GM21723 (cell line): ENCODE measurements around the gene NR1H2.

Source experiments
- ATAC-seq: cut with Tn5 transposase; IDR thresholded peaks from one replicate; pipeline ENCODE4 v1.9.1; 2021; ENCODE audit warnings: mild to moderate bottlenecking, moderate library complexity; ENCODE audit not compliant: unreplicated experiment

The NR1H2 gene

GRCh38 chr19:50420127-50420526, 43.9 kb downstream of the NR1H2 start:
- ATAC-seq = no peak

DNA sequence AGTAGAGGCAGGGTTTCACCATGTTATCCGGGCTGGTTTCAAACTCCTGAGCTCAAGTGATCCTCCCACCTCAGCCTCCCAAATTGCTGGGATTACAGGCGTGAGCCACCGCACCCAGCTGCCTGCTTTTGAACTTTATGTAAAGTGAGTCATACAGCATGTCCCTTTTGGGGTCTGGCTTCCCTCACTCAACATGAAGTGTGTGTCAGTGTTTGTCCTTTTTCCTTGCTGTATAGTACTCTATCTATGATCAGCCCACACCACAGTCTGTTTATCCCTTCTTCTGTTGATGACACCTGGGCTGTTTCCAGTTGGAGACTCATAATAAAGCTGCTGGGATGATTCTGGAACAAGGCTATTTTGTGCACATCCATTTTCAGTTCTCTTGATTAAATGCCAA, 44.6 kb downstream of the NR1H2 start:
- no peak for ATAC-seq

DNA sequence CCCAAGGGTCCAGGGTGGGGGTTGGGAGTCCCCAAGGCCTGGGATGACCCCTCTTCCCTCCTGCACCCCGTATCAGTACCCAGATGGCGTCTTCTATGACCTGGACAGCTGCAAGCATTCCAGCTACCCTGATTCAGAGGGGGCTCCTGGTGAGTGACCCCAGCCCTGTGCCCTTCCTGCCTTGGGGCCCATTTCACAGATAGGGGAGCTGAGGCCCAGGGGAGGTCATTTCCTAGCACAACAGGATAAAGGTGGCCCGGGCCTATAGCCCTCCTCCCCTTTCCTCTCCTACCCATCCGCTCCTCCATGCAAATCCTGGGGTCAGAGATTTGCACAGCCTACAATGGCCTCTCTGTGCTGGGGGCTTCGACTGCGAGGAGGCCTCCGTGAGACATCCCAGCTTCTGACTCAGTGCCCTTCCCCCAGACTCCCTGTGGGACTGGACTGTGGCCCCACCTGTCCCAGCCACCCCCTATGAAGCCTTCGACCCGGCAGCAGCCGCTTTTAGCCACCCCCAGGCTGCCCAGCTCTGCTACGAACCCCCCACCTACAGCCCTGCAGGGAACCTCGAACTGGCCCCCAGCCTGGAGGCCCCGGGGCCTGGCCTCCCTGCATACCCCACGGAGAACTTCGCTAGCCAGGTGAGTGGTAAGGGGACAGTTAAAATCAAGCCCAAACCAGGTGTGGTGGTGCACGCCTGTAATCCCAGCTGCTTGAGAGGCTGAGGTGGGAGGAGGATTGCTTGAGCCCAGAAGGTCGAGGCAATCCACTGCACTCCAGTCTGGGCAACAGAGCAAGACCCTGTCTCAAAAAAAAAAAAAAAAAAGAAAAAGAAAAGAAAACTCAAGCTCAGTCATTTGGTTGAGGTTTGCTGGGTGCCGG, 46.4 kb downstream of the NR1H2 start:
- ATAC-seq = no peak

GRCh38 chr19:50423279-50424113, 47.2 kb downstream of the NR1H2 start:
- no peak for ATAC-seq

DNA sequence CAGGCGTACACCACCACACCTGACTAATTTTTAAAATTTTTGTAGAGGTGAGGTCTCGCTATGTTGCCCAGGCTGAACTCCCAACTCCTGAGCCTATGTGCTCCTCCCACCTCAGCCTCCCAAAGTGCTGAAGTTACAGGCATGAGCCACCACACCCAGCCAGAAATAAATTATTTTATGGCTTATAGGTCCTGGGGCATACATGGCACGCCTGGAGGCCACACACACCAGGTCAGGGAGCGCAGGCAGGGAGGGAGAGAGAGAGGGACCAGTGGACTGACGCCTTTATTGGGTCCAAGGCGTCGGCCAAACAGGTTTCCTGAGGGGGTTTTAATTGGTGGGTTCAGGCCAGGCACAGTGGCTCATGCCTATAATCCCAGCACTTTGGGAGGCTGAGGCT, 49.3 kb downstream of the NR1H2 start:
- no peak for ATAC-seq

DNA sequence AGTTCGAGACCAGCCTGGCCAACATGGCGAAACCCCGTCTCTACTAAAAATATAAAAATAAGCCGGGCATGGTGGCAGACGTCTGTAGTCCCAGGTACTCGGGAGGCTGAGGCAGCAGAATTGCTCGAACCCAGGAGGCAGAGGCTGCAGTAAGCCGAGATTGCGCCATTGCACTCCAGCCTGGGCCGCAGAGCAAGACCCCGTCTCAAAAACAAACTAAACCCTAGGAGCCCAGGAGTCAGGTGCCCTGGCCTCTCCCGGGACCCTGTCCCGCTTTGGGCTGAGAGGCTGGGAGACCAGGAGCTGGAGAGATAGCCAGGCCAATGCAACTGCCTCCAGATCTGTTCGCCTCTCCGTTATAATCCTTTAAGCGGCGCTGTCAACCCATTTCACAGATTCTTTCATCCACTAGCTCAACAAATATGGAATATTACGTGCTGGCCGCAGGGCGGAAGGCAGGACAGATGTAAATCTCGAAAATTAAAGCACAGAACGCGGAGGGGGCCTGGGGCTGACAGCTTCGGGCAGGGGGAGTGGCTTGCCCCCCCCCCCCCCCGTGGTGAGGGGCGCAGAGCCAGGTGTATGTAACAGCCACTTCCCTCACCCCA, 51.2 kb downstream of the NR1H2 start:
- no peak for ATAC-seq

- ATAC-seq = no peak
Measured at GRCh38 chr19:50427997-50428425, 51.8 kb downstream of the NR1H2 start.

- no peak for ATAC-seq
Measured at GRCh38 chr19:50428772-50429463, 52.7 kb downstream of the NR1H2 start.

GRCh38 chr19:50430888-50431342, 54.7 kb downstream of the NR1H2 start:
- no peak for ATAC-seq

DNA sequence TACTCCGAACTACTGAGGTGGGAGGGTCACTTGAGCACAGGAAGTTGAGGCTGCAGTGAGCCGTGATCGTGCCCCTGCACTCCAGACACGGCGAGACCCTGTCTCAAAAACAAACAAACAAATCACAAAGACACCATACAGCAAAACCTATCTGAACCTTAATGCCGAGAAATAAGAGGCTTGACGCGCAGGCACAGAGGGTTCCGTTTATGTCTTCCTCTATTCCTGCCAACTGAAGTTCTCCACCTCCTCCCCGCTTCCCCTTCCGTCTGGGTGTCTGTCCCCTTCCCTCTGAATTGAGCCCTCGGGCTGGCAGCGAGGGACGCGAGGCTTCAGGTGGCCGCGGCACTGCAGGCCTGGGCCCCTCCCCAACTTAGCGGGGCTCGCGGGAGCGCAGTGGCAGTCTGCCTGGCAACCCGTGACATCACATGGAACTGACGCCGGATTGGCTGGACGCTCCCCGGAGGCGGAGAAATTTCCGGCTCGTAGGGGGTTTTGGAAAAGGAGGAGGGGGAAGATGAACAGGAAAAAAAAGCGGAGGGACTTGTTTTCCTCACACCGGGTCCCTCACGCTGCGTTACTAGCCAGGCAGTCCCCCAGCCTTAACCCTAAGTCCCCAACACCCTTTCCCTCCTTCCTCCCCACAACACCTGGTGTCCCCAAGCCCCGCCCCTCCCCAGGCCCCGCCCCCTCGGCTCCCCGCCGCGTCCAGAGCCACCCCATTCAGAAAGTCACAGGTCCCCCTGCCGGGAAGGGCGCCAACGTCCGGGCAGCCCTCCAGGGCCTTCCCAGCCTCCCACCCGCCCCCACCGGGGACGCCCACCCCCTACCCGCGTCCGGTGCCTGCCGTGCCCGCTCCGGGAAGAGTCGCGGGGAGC, 55.3 kb downstream of the NR1H2 start:
- peak; percentile 71 for ATAC-seq

DNA sequence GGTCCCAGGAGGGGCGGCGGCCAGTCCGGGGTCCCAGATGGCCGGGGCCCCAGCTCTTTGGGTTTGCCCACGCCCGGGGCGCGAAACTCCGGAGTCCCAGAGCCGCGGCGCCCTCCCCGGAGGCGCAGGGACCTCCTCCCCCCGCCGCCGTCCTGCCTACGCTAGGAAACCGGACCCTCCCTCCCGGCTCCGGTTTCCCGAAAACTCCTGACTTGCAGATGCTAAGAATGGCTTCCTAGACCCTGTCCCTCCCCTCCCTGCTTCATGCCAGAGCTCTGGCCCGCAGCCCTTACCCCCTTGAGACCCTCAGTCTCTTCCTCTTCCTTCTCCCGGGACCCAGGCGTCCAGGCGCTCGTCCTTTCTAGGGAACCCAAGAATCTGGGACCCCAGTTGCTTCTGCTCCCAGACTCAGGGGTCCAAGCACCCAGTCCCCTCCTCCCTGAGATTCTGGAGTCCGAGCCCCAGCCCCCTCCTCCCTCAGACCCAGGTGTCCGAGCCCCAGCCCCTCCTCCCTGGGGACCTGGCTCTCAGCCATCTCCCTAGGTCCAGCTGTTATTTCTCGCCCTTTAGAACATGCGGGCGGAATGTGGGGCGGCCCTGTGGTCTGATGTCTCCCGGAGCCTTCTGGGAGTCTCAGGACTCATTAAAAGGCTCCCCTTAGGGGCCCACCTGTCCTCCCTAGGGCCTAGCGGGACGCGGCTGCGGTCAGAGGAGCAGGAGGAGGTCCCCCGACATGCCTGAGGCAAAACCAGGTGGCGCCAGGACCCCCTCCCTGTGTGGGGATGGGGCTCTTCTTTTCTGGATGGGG, 56.2 kb downstream of the NR1H2 start, which contains the start of gene MYBPC2:
Gene MYBPC2 (plus strand): TSS at position 672 of the 808 bp plus-strand sequence. CDS start 62 bp downstream, at position 734.
- no peak for ATAC-seq
